Skin of body (tissue), 3 donors: ENCODE measurements around the gene DESI2. TPM values are rescaled to one million over a fixed set of nuclear protein-coding genes. Genes with fewer than 3 reads are reported as not detected.

ENCODE experiments used
- DNase-seq: peaks from one replicate; lab custom pipeline; 2025; lab: John Stamatoyannopoulos, UW
- small RNA-seq: library from RNA; depleted of rRNA; stranded (forward); fragments of <200 nt; gene quantifications from one replicate; pipeline ENCODE3, GENCODE V24; 2014; ENCODE audit warnings: low replicate concordance
- total RNA-seq: library from RNA; depleted of rRNA; stranded (reverse); fragments of >200 nt; gene quantifications from one replicate; pipeline ENCODE4 v1.2.3, GENCODE V29; 2014

Gene DESI2
- total RNA-seq, 1 donor from 2014 or later, result 43.4 TPM

- no peak for DNase-seq
Observed at GRCh38 chr1:244751271-244751895, 98.5 kb downstream of the DESI2 start.

DNA sequence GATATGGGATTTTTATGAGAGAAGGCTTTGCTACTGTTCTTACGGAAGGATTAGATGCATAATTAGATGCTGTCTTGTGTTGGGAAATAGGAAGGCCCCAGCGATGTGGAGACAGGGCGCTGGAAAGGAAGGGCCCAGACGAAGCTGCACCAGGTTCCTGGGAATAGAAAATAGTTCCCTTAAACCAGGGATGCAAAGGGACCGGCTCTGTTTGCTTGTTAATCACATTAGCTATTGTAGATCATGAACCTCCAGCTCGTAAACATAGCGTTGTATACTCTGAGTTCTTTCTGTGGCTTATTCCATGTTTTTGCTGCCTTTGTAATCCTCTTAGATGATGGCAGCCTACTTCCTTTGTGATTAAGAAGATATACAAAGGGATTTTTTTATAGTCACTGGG is 102.7 kb downstream of the DESI2 start:
- no peak for DNase-seq

GRCh38 chr1:244757091-244757939 is 104.4 kb downstream of the DESI2 start:
- no peak for DNase-seq

Small RNAs within 50 kb of the gene (small RNA-seq; reads per million reads assigned to genes)
- not detected for gene AL451007.1

Other genes starting within 250 kb of the DESI2 start
- gene ADSS2, start 201.2 kb upstream of the DESI2 start, total RNA-seq, result 32.3 TPM
- gene CATSPERE, start 191.9 kb upstream of the DESI2 start, total RNA-seq, result 1.9 TPM
- gene COX20, start 182.5 kb downstream of the DESI2 start, total RNA-seq, result 18.7 TPM
- 379 TPM for gene HNRNPU, start 211.4 kb downstream of the DESI2 start, total RNA-seq